GM12801 (cell line): ENCODE measurements around the gene LIF.

Experiments used
- CTCF ChIP-seq: IDR thresholded peaks from one replicate; pipeline ENCODE4 v1.5.1; 2011; ENCODE audit warnings: control low read depth; ENCODE audit not compliant: insufficient read length; ENCODE audit errors: extremely low read depth

The LIF gene

DNA sequence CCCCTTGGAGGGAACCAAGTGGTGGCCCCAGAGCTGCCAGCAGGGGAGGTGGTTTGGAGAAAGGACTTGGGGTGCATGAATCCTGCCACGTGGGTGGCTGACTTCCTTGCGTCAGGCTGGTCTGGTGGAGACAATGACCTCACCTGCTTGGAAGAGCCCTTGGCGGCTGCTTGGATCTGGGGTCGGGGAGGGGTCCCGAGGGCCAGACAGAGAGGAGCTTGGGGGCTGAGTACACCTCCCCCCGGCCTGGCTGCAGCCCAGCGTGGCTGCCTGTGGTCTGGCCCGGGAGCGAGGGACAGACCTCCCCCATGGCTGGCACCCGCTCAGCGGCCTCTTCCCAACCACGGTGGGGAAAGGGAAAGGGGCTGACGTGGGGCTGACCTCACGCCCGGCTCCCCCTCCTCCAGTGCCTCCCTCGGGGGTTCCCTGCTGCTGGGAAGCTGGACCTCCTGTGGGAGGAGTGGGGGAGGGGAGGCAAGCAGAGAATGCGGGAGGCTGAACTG is 13.8 kb downstream of the LIF start:
- no peak for TF ChIP-seq CTCF

GRCh38 chr22:30230787-30231461 is 15.6 kb downstream of the LIF start:
- TF ChIP-seq CTCF, result no peak

- TF ChIP-seq CTCF, result no peak
Measured at GRCh38 chr22:30230330-30230729, 16.2 kb downstream of the LIF start.

- no peak for TF ChIP-seq CTCF
Measured at GRCh38 chr22:30228509-30229359, 17.8 kb downstream of the LIF start.

DNA sequence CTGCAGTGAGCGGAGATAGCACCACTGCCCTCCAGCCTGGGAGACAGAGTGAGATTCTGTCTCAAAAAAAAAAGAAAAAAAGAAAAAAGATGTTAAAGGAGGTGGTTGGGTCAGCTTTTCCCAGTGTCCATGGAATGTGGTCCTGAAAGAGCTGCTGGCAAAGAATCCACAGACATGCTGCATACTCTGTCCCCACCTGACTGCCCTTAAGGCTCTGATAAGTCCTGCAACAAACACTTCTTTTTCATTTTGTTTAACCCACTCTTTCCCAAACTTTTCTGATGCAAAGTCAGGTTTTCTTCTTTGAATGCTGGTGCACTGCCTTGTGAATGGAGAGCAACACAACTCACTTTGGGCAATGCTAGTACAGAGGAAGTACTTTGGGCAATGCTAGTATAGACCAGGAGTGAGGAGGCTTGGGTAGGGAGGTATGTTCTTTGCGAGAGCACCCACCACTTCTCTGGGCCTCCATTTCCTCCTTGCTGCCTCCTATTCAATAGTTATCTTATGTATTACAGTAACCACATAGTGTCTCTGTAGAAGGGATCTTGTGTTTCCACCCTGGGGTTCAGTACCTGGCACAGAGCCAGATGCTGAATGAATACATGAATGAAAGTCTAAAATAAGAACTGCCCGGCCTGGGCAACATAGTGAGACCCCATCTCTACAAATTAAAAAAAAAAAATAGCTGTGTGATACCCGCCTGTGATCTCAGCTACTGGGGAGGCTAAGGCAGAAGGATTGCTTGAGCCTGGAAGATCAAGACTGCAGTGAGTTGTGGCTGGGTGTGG is 18.9 kb downstream of the LIF start:
- TF ChIP-seq CTCF, result no peak

DNA sequence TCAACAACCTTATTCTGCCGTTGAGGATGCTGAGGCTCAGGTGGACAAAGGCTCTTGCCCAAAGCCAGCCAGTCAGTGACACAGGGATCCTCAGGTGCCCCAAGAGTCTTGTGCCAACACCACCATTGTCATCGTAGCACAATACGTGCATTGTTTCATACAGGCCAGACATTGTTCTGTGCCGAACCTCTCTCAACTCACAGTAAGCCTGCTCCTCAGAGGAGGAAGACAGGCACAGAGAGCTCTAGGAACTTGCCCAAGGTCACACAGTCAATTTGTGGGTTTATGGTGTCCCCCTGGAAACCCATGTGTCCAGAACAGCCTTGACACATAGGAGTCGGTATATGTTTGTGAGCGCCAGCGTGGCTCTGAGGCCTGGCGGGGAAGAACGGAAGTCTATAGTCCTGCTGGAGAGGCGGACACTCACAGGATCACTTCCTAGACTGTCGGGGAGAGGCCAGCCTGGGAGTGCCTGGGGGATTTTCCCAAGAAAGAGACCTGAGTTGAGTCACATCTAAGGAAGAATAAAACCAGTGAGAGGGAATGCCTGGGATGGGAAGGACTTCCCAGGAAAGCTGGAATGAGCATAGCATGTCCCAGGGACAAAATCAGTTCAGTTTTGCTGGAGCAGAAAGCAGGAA is 20.2 kb downstream of the LIF start:
- no peak for TF ChIP-seq CTCF
